ENCODE results near the gene PTGFRN. TPM values are rescaled to one million over a fixed set of nuclear protein-coding genes. Genes with fewer than 3 reads are reported as not detected.

Gene PTGFRN
- total RNA-seq, 2 donors from 2014 or later: 99.4 to 153 TPM

DNA sequence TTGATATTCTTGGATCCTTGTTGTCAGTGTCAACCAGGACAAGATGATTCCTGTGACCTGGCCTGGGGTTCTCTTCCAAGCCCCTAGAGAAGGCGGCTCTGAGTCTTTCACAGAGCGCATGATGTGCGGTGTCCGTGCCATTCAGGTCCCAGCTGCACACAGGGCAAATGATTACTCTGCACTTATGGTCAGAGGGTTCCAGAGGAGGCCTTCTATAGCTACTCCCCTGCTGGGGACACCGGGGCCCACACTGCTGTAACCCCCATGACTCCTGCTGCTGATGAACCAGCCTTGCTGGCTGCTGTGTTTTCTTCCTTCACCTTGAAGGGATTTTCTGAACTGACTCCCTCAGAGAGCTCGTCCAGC lies 1.5 kb downstream of the PTGFRN start:
- intact Hi-C loops (cut with DNase I): loop anchor here in 1 of 2 donors (5.0 to 10.0 kb wide), 2 partner anchors 41 to 56 kb away; no protein-coding TSS in a partner anchor
- DNase-seq (ENCODE audit: low spot score): no peak

DNA sequence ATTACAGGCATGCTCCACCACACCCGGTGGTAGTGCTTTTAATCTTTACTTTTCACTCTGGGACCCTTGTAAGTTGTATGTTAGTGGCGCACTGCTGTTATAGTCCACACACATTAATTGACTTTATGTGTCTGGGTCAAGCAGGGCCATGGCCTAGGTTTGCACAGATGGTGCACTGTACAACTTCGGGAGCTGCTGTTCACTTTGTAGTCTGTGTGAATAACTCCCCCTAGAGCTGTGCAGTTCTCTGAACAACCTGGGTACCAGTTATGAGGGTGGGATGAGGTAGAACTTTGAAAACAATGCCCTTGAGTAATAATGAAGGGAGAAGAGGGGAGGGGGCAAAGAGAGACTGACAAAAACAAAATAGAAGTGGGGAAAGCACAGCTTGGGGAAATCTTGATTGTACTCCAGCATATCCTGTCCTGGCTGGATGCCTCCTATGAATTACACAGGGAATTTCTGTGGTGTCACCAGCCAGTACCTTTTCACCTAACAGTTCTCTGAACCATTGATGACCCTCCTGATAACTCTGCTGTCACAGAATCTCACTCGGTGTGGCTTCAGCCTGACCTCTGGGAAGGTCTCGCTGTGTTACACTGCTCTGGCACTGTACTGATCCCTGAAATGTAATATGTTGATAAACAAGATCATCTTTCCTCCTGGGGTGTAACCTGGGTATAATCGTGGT lies 2.2 kb downstream of the PTGFRN start:
- intact Hi-C loops (cut with DNase I): loop anchor here in 1 of 2 donors (5.0 to 10.0 kb wide), 2 partner anchors 40 to 57 kb away; no protein-coding TSS in a partner anchor
- no peak for DNase-seq (ENCODE audit: low spot score)

DNA sequence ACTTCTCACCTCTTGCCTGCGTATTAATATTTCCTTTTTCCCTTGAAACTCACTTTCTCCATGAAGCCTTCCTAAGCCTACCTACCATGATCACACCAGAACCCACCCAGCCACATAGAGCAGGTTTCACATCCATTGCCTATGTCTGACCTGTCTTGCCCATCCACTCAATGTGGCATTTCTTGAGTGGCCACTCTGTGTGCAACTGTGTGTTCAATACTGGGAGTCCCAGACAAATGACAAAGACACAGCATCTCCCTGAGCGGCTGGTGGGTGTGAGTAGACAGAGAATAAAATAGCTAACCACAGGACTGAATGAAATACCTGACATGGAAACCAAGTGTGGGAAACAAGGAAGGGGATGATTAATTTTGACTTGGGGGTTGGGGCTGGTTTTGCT lies 3.1 kb downstream of the PTGFRN start:
- DNase-seq (ENCODE audit: low spot score): no peak
- intact Hi-C loops (cut with DNase I): loop anchor here in 1 of 2 donors (5.0 to 10.0 kb wide), 2 partner anchors 39 to 58 kb away; no protein-coding TSS in a partner anchor

DNA sequence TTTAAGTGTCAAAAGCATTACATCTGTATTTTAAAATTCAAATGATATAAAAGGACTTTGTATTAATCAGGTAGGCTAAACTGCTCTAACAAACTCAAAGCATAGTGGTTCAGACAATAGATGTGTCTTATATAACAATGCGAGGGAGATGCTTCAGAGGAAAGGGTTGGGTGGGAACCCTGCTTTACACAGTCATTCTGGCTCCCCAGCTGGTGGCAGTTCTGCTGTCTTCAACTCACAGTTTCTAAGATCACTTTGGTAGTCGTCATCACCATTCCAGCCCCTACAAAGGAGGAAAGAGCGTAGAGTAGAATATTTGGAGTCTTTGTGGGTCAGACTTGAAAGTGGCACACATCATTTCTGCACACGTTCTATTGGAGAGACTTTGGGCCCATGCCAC lies 4.2 kb downstream of the PTGFRN start:
- intact Hi-C loops (cut with DNase I): loop anchor here in 1 of 2 donors (5.0 to 10.0 kb wide), 2 partner anchors 38 to 59 kb away; no protein-coding TSS in a partner anchor

DNA sequence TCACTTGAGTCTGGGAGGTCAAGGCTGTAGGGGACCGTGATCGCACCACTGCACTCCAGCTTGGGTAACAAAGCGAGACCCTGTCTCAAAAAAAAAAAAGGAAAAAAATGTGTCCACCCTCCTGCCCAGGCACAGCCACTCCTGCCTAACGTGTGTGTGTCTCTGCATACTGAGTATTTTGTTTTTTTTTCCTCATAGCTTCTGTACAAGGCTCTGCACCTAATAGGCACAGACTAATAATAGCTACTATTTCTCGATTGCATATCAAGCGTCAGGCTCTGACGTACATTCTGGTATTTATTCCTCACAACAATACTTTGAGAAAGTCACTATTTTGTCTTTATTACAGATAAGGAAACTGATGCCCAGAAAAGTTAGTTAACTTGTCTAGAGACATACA lies 5.0 kb downstream of the PTGFRN start:
- intact Hi-C loops (cut with DNase I): loop anchor here in 1 of 2 donors (5.0 to 10.0 kb wide), 2 partner anchors 38 to 60 kb away; no protein-coding TSS in a partner anchor
- no peak for DNase-seq (ENCODE audit: low spot score)

More for the DNA sequence above, 4.2 kb downstream of the PTGFRN start:
- no peak for DNase-seq (ENCODE audit: low spot score)

DNA sequence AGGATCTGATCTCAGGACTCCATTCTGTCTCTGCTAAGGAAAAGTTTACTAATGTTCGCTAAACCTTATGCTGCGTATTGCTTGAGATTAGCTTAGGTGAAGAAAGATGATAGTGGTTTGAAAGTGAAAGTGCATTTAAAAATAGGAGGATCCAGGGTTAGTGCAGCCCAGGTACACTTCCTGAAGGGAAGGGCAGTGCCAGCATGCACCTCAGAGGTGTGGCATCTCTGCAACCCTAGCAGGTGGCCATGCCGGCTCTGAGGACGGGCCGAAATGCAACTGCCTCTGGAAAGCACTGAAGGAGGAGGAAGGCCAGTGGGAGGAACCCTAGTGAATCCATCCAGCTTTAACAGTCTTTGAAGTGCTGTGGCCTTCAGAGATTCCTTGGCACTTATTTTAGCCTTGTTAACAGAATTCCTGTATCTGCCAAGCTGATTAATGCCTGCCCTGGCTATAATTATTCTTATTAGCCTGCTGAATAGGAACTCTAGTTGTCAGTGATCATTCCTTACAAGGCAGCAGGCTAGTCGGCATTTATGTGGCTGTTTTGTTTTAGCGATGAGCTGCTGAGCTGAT lies 5.5 kb downstream of the PTGFRN start:
- no peak for DNase-seq (ENCODE audit: low spot score)
- intact Hi-C loops (cut with DNase I): loop anchor here in 1 of 2 donors (10.0 kb wide), 1 partner anchor 60 kb away; no protein-coding TSS in a partner anchor

DNA sequence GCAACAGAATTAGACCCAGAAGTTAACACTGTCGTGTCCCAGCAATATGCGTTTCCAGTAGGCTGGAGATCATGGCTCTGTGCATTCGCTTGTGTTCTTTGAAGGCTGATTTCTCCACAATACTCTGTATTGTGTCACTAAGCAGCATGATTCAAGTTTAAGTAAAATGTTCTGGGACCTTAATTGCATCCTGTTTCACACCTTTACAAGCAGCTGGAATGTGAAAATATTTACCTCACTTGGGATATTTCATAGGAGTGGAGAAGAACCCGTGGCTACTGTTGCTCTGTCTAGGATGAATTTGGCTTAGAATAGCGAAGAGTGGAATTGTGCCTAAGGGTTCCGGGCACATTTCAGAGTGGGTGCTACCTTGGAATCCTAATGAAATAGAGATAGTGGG lies 6.3 kb downstream of the PTGFRN start:
- DNase-seq (ENCODE audit: low spot score): no peak
- intact Hi-C loops (cut with DNase I): loop anchor here in 1 of 2 donors (10.0 kb wide), 1 partner anchor 61 kb away; no protein-coding TSS in a partner anchor

DNA sequence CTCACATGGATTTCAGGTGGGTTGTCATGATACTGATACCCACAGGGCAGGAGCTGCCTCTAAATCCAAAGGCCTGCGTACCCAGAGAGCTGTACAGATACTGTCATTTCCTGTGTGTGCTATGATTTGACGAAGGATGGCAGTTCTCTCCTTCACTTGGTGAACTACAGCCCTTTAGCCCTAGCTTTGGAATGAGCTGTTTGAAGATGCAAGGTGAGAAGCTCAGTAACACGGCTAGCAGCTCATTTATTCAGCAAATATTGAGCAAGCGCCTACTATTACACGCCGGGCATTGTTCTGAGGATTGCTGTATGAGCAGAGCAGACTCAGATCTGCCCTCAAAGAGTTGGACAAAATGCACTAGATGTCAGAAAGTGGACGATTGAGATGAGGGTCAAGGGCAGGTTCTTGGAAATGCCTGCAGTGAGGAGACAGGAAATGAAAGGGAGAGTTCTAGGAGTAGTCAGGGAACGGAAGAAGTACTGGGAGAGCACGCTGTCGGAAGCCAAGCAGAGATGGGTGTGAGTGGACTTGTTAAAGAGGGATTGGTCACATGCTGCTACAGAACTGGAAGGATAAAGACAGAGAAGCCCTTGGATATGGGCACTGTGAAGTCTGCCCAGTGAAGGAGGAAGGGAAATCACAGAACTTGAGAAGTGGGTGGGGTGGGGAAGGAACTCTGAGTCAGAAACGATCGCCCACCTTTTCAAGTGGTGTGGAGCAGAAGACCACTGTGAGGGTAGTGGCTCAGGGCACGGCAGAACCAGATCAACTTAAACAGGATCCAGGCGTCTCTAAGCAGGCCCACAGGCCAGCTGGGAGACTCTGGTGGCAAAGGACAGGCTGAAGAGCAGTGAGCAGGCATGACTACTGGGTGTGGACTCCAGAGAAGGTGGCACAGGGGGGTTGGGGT lies 7.1 kb downstream of the PTGFRN start:
- no peak for DNase-seq (ENCODE audit: low spot score)
- intact Hi-C loops (cut with DNase I): loop anchor here in 1 of 2 donors (10.0 kb wide), 1 partner anchor 62 kb away; no protein-coding TSS in a partner anchor

DNA sequence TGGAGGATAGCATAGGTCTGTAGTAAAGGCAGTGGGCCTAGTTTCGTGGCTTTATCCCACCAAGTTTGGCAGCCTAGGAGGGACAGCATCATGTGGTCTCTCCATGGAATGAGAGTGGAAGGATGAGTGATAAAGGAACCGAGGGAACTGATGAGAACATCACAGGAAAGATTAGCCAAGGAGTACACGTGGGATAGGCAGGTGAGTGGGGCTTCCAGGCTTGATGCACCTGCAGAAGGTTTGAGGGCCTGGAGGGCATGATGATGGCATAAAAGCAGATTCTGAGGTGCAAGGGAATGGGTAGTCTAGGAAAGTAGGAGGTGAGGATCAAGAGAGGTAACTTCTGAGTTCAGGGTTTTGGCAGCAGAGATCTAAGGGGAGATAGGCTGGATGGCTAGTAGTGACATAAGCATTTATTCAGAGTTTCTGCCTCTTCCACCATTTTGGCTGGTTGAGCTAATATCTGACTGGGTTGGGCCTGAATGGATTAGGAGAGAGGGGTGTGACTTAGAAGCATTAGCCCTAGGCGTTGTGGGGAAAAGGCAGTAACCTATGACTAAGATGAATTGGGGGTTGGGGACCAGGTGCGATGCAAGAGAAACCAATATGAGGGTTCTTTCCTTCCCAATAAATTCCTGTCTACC lies 9.1 kb downstream of the PTGFRN start:
- DNase-seq (ENCODE audit: low spot score): no peak
- intact Hi-C loops (cut with DNase I): loop anchor here (2.0 to 10.0 kb wide), 2 partner anchors 64 to 138 kb away; no protein-coding TSS in a partner anchor

DNA sequence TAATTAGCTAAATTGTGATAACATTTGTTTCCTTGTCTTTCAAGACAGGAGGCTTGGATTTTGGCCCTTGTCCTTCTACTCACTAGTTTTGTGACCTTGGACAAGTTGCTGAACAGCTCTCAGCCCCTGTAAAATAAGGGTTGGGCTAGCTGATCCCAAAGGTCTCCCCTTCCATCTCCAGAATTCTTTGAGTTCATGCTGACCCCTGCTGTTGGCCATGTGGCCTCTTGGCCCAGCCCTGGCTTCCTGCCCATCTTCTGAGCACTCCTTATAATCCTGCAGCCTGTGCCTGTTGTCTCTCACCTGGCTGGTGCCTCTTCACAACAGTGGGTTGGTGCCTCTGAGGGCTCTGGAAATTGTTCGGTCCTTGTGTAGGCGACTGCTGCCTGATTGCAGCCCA lies 10.1 kb downstream of the PTGFRN start:
- intact Hi-C loops (cut with DNase I): loop anchor here (2.0 to 10.0 kb wide), 2 partner anchors 65 to 137 kb away; no protein-coding TSS in a partner anchor
- no peak for DNase-seq (ENCODE audit: low spot score)

DNA sequence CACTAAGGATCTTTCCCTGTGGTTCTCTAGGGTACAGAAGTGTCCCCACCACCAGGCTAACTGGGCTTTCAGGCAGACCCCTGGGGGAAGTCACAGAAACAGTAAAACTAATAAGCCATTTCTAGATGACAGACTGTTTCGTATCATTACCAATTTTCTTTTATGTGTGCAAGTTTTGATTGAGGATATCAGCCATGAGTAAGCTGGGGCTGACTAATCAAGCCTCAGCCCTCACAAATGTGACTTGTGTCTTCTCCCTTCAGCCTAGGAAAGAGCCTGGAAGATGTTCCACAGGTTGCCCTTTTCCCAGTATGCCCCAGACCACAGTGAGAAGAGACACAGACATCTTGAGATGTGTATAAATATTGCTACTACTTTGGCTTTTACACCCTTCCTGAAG lies 10.5 kb downstream of the PTGFRN start:
- intact Hi-C loops (cut with DNase I): no loop called here
- no peak for DNase-seq (ENCODE audit: low spot score)

DNA sequence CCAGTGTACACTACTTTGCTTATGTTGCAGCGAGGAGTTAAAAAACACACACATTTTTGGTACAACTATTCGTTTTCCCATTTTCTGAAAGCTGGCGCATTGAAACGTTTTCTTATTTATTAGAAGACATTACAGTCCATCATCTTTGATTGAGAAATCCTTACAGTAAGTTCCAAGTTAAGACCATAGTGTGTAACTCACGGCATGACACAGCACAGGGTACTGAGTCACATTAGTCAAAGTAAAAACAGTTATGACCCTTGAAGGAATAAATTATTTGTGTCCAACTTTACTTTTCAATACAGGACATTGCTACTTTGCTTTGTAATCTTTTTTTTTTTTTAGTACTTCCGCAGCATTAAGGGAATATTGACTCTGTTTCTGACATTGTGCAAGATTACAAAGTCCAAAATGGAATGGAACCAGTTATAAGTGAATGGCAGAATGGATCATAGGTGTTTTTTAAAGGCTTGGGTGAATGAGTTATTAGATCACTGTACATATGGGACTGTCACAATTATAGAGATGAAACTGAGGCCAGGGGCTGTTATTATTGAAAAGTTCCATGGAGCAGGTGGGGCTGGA lies 11.7 kb downstream of the PTGFRN start:
- intact Hi-C loops (cut with DNase I): no loop called here
- no peak for DNase-seq (ENCODE audit: low spot score)

DNA sequence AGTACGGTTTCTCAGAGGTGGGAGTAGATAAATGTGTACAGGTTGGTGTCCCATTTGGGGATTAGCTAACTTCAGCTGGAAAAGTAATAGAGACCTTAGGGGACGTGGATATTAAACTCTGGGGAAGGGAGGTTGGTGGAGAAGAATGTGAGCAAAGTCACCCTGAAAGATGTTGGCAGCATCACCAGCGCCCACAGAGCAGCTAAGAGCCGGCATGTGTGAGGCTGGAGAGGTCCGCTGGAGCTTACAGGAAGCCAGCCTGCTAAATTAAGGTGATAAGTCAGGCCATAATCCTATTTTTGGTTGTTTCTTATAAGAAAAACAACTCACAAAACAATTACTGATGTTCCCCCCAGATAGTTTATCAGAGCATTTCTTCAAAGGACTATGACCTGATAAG lies 12.2 kb downstream of the PTGFRN start:
- no peak for DNase-seq (ENCODE audit: low spot score)
- intact Hi-C loops (cut with DNase I): no loop called here

DNA sequence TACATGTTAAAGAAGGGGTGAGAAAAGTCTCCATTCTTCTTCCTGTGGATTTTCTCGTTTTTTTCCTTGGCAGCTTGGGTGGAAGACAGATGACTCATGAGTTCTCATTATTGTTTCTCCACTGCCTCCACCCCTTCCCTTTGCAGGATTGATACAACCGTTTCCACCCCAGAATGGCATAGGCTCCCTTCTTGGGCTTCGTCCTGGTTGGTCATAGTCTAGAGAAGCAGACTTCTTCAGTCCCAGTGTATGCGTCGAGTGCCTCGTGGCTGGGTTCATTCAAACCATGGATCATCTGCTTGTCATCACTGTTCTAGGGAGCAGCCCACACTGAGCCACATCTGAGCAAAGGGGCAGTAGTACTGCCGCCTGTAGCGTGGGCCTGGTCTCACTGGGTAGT lies 13.7 kb downstream of the PTGFRN start:
- intact Hi-C loops (cut with DNase I): no loop called here
- DNase-seq (ENCODE audit: low spot score): no peak

DNA sequence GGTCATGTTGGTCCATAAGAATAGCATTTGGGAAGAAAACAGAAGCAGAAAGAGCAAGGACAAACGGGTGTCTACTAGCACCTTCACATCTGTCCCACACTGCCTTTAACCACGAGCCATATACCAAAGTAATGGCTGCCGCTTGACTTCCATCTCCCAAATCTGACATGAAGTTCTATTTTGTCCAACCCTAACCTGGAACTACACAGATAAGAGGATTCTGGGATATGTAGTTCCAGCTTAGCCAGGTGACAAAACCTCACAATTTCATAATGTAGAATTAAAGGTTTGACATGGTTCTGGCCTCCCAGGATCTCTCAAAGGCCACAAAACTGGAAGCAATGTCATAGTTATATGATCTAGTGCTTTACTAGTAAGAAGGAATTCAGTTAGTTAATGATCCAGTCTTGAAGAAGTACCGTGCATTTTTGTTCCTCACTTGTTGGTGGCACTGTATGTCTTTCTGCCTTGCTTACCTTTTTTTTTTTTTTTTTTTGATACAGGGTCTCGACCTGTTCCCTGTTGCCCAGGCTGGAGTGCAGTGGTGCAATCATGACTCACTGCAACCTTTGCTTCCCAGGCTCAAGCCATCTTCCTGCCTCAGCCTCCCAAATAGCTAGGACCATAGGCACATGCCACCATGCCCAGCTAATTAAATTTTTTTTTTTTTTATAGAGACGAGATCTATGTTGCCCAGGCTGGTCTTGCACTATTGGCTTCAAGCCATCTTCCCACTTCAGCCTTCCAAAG lies 17.5 kb downstream of the PTGFRN start:
- intact Hi-C loops (cut with DNase I): no loop called here
- DNase-seq (ENCODE audit: low spot score): no peak

DNA sequence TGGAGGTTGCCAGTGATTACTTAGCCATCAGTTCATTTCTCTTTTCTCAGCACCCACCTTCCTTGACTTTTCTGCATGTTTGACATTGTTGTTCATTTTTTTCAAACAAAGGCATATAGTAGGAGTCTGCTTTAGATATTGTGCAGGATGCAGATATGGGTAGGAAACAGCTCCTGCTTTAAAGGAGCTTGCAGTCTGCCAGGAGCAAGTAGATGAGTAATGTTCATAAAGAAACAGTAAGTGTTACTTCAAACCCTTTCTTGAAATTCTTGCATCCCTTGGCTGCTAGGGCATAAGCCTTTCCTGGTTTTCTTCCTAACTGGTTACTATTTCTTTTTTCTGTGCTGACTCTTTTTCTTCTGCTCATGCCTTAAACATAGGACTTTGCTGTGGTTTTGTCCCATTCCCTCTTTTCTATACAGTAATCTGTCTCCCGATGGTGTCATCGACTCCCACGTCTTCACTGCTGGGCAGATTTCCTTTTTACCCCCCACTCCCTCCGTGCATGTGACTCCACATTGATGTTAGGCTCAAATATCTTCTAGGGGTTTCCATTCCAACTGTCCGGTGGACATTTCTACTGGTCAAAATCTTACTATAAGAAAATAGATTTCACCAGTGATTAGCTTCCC lies 20.4 kb downstream of the PTGFRN start:
- DNase-seq (ENCODE audit: low spot score): no peak
- intact Hi-C loops (cut with DNase I): no loop called here

Measured in posterior vena cava (tissue), 2 donors.